LHCN-M2 (cell line): ENCODE data around the gene DIP2C. TPM values are rescaled to one million over a fixed set of nuclear protein-coding genes. Genes with fewer than 3 reads are reported as not detected.
"Not testable (repeated sequence)": the region's sequence is repeated elsewhere in the genome, so short reads cannot be mapped to it uniquely, and the experiment has no call there.

Experiments
- DNase-seq: peaks from one replicate; pipeline ENCODE4 v3.0.0-alpha.2; 2012; ENCODE audit warnings: low read depth
- total RNA-seq: library from RNA; depleted of rRNA; stranded (reverse); fragments of >200 nt; gene quantifications from 2 replicates; pipeline ENCODE4 v1.2.3, GENCODE V29; 2014

The DIP2C gene
- total RNA-seq, 1 experiment from 2014 or later: 4.9 TPM

- no peak for DNase-seq
Measured at GRCh38 chr10:536371-536925, 153.0 kb downstream of the DIP2C start.

GRCh38 chr10:535952-536351 is 153.5 kb downstream of the DIP2C start:
- DNase-seq: no peak

- DNase-seq: no peak
Measured at GRCh38 chr10:535051-535450, 154.4 kb downstream of the DIP2C start.

- DNase-seq: no peak
Measured at GRCh38 chr10:534047-534566, 155.4 kb downstream of the DIP2C start.

- DNase-seq: no peak
Measured at GRCh38 chr10:533611-534010, 155.9 kb downstream of the DIP2C start.

GRCh38 chr10:533186-533585 is 156.3 kb downstream of the DIP2C start:
- no peak for DNase-seq

- not testable (repeated sequence) for DNase-seq
Measured at GRCh38 chr10:532331-532730, 157.1 kb downstream of the DIP2C start.

- DNase-seq: no peak
Measured at GRCh38 chr10:531541-531940, 157.9 kb downstream of the DIP2C start.

GRCh38 chr10:530717-531116 is 158.8 kb downstream of the DIP2C start:
- DNase-seq: no peak

GRCh38 chr10:529468-530230 is 159.8 kb downstream of the DIP2C start:
- DNase-seq: no peak

GRCh38 chr10:528173-529165 is 161.0 kb downstream of the DIP2C start:
- no peak for DNase-seq

- no peak for DNase-seq
Measured at GRCh38 chr10:527416-527815, 162.1 kb downstream of the DIP2C start.

GRCh38 chr10:526651-527312 is 162.7 kb downstream of the DIP2C start:
- no peak for DNase-seq

GRCh38 chr10:525565-526315 is 163.7 kb downstream of the DIP2C start:
- peak; percentile 28 for DNase-seq

- DNase-seq: no peak
Measured at GRCh38 chr10:523925-524324, 165.5 kb downstream of the DIP2C start.

GRCh38 chr10:522350-522749 is 167.1 kb downstream of the DIP2C start:
- DNase-seq: no peak

- DNase-seq: no peak
Measured at GRCh38 chr10:521261-522250, 167.9 kb downstream of the DIP2C start.

- DNase-seq: no peak
Measured at GRCh38 chr10:520402-520787, 169.1 kb downstream of the DIP2C start.

GRCh38 chr10:519716-520401 is 169.6 kb downstream of the DIP2C start:
- no peak for DNase-seq
